Esophagus muscularis mucosa (tissue), 4 donors: ENCODE results near the gene ARHGDIG.

ENCODE experiments used
- CTCF ChIP-seq, 3 experiments: fragments of 200-600 bp in 2 of 3; fragments of 450-650 bp in 1 of 3; sonication (generic) in 2 of 3; IDR thresholded peaks; one replicate each; pipeline ENCODE4 v1.5.1; 2017 to 2019; ENCODE audit warnings: antibody characterized with exemption in 3 of 3, mild to moderate bottlenecking in 2 of 3, moderate library complexity in 1 of 3
- EP300 ChIP-seq: sonication (generic); formaldehyde crosslinking; IDR thresholded peaks from one replicate; pipeline ENCODE4 v1.6.1; 2017; ENCODE audit warnings: antibody characterized with exemption
- POLR2A ChIP-seq: fragments of 450-650 bp; IDR thresholded peaks from one replicate; pipeline ENCODE4 v1.6.1; 2017; ENCODE audit warnings: antibody characterized with exemption, moderate library complexity, mild to moderate bottlenecking, low read depth
- POLR2AphosphoS5 ChIP-seq, 2 donors: sonication (generic); formaldehyde crosslinking; IDR thresholded peaks; one replicate each; pipeline ENCODE4 v1.6.1; 2017; ENCODE audit warnings: antibody characterized with exemption in 2 of 2

GRCh38 chr16:260326-260725 is 20.1 kb upstream of the ARHGDIG start:
- TF ChIP-seq POLR2AphosphoS5 (IDR thresholded peaks at IDR 0.05) (no peak), POLR2A (no peak), CTCF (IDR thresholded peaks at IDR 0.05) (no peak), EP300 (no peak)
